ENCODE data around the gene ZNF436. TPM values are rescaled to one million over a fixed set of nuclear protein-coding genes. Genes with fewer than 3 reads are reported as not detected.

Gene ZNF436
- total RNA-seq, 1 donor from 2014 or later, result 24.8 TPM

- Mint-ChIP-seq H3K4me1 (ENCODE audit: unreplicated experiment) (peaks cover 15% of the 10 kb centered on the region), H3K4me3 (peak overlapping the region; percentile 34), H3K27me3 (no peaks in the 10 kb centered on the region), H3K27ac (no peak overlapping the region), H3K36me3 (peaks cover 80% of the 10 kb centered on the region), H3K9me3 (peaks cover 20% of the 10 kb centered on the region)
- DNase-seq (ENCODE audit: extremely low spot score, unreplicated experiment), result no peak
- no peak for TF ChIP-seq CTCF (conservative IDR thresholded peaks at IDR 0.05)
These were observed 7.4 kb downstream of the ZNF436 start for GRCh38 chr1:23362218-23362713.

- no peak for DNase-seq (ENCODE audit: extremely low spot score, unreplicated experiment)
- Mint-ChIP-seq H3K36me3 (peaks cover 64% of the 10 kb centered on the region), H3K4me3 (no peak overlapping the region), H3K27ac (no peak overlapping the region), H3K4me1 (ENCODE audit: unreplicated experiment) (peaks cover 7% of the 10 kb centered on the region), H3K27me3 (no peaks in the 10 kb centered on the region), H3K9me3 (peaks cover 35% of the 10 kb centered on the region)
- no peak for TF ChIP-seq CTCF (conservative IDR thresholded peaks at IDR 0.05)
These were observed 11.2 kb downstream of the ZNF436 start for GRCh38 chr1:23358310-23358875.

- DNase-seq (ENCODE audit: extremely low spot score, unreplicated experiment), result no peak
- peaks cover 33% of the 10 kb centered on the region for H3K9me3 Mint-ChIP-seq
- H3K4me1 Mint-ChIP-seq (ENCODE audit: unreplicated experiment), result peaks cover 7% of the 10 kb centered on the region
- no peak overlapping the region for H3K27ac Mint-ChIP-seq
- TF ChIP-seq CTCF (conservative IDR thresholded peaks at IDR 0.05), result no peak
- peaks cover 54% of the 10 kb centered on the region for H3K36me3 Mint-ChIP-seq
- H3K27me3 Mint-ChIP-seq, result no peaks in the 10 kb centered on the region
- H3K4me3 Mint-ChIP-seq, result no peak overlapping the region
These were observed 12.3 kb downstream of the ZNF436 start for GRCh38 chr1:23357138-23357908.

- peaks cover 46% of the 10 kb centered on the region for H3K36me3 Mint-ChIP-seq
- peaks cover 28% of the 10 kb centered on the region for H3K9me3 Mint-ChIP-seq
- no peak overlapping the region for H3K27ac Mint-ChIP-seq
- no peaks in the 10 kb centered on the region for H3K27me3 Mint-ChIP-seq
- no peak for TF ChIP-seq CTCF (conservative IDR thresholded peaks at IDR 0.05)
- no peak for DNase-seq (ENCODE audit: extremely low spot score, unreplicated experiment)
- peaks cover 7% of the 10 kb centered on the region for H3K4me1 Mint-ChIP-seq (ENCODE audit: unreplicated experiment)
- no peak overlapping the region for H3K4me3 Mint-ChIP-seq
These were observed 13.0 kb downstream of the ZNF436 start for GRCh38 chr1:23356471-23357137.

- no peak overlapping the region for H3K27ac Mint-ChIP-seq
- H3K9me3 Mint-ChIP-seq, result peaks cover 16% of the 10 kb centered on the region
- H3K27me3 Mint-ChIP-seq, result no peaks in the 10 kb centered on the region
- peaks cover 23% of the 10 kb centered on the region for H3K36me3 Mint-ChIP-seq
- H3K4me3 Mint-ChIP-seq, result no peak overlapping the region
- no peak for DNase-seq (ENCODE audit: extremely low spot score, unreplicated experiment)
- H3K4me1 Mint-ChIP-seq (ENCODE audit: unreplicated experiment), result peaks cover 7% of the 10 kb centered on the region
- TF ChIP-seq CTCF (conservative IDR thresholded peaks at IDR 0.05), result peak; percentile 57
These were observed 15.4 kb downstream of the ZNF436 start for GRCh38 chr1:23354245-23354644.
